Glomerular endothelial cell (primary cell): Measurements from ENCODE around the gene IFT122. TPM values are rescaled to one million over a fixed set of nuclear protein-coding genes. Genes with fewer than 3 reads are reported as not detected.
"Not testable (repeated sequence)": the region's sequence is repeated elsewhere in the genome, so short reads cannot be mapped to it uniquely, and the experiment has no call there.

ENCODE experiments used
- DNase-seq: peaks from one replicate; pipeline ENCODE4 v3.0.0-alpha.2; 2011; ENCODE audit warnings: low read depth, low spot score; ENCODE audit errors: extremely low read depth
- total RNA-seq: library from RNA; depleted of rRNA; stranded (reverse); fragments of >200 nt; gene quantifications from 2 replicates; pipeline ENCODE4 v1.2.3, GENCODE V29; 2015

Gene IFT122
- total RNA-seq, 1 donor from 2014 or later: 22.8 TPM

- DNase-seq: no peak
These were observed 52.7 kb downstream of the IFT122 start for GRCh38 chr3:129492691-129493090.

GRCh38 chr3:129493206-129493605 lies 53.2 kb downstream of the IFT122 start:
- no peak for DNase-seq

- not testable (repeated sequence) for DNase-seq
These were observed 54.5 kb downstream of the IFT122 start for GRCh38 chr3:129494499-129494898.

- not testable (repeated sequence) for DNase-seq
These were observed 55.1 kb downstream of the IFT122 start for GRCh38 chr3:129495006-129495639.

- DNase-seq: not testable (repeated sequence)
These were observed 57.9 kb downstream of the IFT122 start for GRCh38 chr3:129497876-129498275.

- not testable (repeated sequence) for DNase-seq
These were observed 58.8 kb downstream of the IFT122 start for GRCh38 chr3:129498603-129499488.

GRCh38 chr3:129499604-129500333 lies 59.7 kb downstream of the IFT122 start:
- DNase-seq: not testable (repeated sequence)

DNA sequence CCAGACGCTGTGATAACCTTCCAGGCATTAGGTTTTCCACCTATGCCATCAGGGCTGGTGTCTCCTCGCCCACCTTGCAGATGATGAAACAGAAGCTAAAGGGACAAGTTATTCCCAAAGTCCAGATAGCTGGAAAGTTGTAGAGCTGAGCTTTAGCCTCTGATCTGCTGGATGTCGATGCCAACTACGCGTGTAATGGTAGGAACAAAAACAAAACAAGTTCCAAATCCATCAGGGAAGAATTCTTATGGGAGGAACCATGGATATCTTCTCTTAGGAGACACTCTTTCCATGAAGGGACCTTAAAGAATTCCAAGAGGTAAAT lies 60.3 kb downstream of the IFT122 start:
- DNase-seq: no peak

DNA sequence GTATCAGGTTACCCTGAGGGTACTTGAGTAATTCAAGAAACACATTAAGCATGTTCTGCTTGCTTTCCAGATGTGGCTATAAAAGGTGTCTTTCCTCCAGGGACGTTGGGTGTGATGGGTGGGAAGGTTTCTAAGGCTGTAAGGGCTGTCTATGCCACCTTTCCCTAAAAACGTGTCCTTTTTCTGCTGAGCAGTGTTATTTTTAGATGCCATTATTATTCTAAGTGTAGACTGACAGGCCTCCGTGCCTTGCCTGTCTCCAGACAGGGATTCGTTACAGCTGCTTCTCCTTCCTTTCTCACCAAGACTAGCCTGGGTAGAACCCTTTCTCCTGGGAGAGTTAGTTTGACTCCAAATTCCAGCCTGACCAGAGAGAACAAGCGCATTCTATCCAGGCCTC lies 61.6 kb downstream of the IFT122 start:
- DNase-seq: no peak

DNA sequence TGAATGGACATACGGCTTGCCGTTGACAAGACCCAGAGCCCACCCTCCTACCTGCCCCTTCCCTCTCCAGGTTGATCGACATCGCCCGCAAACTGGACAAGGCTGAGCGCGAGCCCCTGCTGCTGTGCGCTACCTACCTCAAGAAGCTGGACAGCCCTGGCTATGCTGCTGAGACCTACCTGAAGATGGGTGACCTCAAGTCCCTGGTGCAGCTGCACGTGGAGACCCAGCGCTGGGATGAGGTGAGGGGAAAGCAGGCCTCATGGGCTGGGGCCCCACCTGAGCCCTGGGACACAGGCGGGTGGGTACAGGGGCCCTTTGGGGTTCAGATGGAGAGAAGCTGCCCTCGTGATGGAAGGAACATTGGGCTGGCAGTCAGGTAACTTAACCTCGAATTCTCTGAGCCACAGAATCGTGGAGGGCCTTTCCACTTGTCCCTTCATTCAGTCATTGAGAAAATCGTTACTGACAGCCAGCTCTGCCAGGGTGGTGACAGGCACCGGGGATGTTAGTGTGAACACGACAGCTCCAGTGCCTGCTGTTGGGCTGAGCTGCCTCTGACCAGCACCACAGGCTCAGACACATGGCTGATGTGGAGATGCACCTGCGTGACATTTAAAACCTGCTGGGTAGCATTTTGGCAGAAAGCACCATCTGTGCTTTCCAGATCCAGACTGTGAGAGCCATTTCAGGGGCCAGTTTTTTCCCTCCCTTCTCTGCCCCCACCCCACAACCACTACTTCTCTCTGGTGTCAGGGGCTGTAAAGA lies 62.8 kb downstream of the IFT122 start:
- no peak for DNase-seq

- DNase-seq: no peak
These were observed 63.7 kb downstream of the IFT122 start for GRCh38 chr3:129503471-129504291.

DNA sequence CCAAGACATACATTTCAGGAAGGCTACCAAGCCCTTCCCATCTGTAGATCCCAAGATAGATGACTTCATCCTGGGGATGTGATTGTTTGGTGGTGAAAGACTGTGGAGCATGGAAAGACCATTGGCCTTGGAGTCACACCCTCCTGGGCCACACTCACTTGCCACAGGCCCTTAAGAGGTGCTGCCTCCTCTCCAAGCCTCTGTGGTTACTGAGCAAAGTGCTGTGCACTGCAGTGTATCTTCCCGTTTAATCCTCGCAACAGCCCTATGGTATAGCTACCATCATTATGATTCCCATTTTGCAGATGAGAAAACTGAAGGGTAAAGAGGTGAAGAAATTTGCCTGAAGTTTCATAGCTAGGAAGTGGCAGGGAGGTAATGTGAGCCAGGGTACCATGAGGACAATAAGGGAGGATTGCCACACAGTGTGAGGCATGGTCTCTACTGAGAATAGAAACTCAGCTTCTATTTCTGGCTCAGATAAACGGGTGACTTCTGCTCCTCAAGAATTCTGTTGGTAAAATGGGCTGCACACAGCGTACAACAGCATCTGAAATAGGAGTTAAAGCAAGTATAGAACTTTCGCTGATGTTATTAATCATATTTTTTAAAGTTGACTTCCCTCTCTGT lies 64.6 kb downstream of the IFT122 start:
- no peak for DNase-seq

- no peak for DNase-seq
These were observed 65.3 kb downstream of the IFT122 start for GRCh38 chr3:129505341-129505740.

- DNase-seq: no peak
These were observed 66.3 kb downstream of the IFT122 start for GRCh38 chr3:129506231-129506742.

DNA sequence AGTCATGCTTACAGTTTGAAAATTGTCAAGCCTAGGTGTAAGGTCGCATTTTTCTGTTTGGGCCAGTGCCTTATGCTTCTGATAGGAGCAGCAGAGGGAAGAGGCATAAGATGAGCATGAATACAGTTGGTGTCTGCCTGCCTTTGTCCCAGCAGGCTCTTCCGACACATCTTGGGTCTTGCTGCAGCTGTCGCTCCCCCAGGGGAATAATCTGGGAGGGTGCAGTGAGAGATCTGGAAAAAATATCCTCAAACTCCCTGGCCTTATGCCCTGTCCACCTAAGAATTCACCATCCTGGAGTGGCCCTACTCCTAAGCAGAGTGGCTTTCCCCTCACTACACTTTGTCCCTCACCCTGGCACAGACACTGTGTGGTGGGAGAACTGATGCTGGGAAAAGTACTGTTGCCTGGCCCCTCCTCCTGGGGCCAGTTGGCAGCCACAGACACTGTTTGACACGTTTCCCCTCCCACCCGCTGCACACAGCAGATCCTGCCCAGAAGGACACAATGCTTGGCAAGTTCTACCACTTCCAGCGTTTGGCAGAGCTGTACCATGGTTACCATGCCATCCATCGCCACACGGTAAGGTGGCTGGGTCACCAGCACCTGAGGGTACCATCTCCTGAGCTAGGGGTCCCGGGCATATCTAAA lies 67.3 kb downstream of the IFT122 start:
- DNase-seq: no peak

DNA sequence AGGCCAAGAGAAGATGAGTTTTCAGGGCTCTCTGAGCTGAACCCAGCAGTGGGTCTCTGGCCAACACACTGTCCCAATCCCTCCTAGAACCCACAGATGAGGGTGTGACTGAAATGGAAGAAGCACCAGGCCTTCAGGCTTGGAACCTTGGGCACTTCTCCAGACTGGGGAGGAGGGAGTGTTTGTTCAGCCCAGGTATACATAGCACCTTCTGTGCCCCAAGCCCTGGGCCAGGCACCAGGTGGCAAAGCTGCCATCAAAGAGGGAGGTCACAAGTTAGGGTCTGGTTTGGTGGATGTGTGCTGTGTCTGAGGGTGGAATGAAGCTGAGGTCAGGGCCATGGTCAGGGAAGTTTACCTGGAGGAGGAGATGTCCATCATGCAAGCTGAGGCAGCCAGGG lies 72.6 kb downstream of the IFT122 start:
- DNase-seq: no peak

GRCh38 chr3:129513705-129514104 lies 73.7 kb downstream of the IFT122 start:
- no peak for DNase-seq

GRCh38 chr3:129514110-129514509 lies 74.1 kb downstream of the IFT122 start:
- no peak for DNase-seq

GRCh38 chr3:129514563-129514962 lies 74.5 kb downstream of the IFT122 start:
- no peak for DNase-seq
